ENCODE measurements around the gene CEP192. TPM values are rescaled to one million over a fixed set of nuclear protein-coding genes. Genes with fewer than 3 reads are reported as not detected.

Gene CEP192
- polyA plus RNA-seq, 1 of the 3 experiments (the other 2 are of a cell fraction): 9.4 TPM

GRCh38 chr18:13147130-13147529 is 156.0 kb downstream of the CEP192 start:
- ChIA-PET POLR2A (no interaction called here), CTCF (no interaction called here)
- Histone ChIP-seq H3K36me3 (replicated peaks in 1 of 2; ENCODE audit: control insufficient read depth in 1 of 2, insufficient read depth in 2 of 2, low read length in 1 of 2) (no peaks in the 10 kb centered on the region), H3F3A (replicated peaks; ENCODE audit: insufficient read depth) (no peaks in the 10 kb centered on the region), H3K9ac (no peak overlapping the region), H4K20me1 (ENCODE audit: insufficient read depth) (no peaks in the 10 kb centered on the region), H3K9me2 (no peaks in the 10 kb centered on the region), H3K4me1 (ENCODE audit: control insufficient read depth in 1 of 2, insufficient read depth in 2 of 2, low read depth in 1 of 2, low read length in 1 of 2) (no peaks in the 10 kb centered on the region), H3K4me2 (no peak overlapping the region), H3K27ac (ENCODE audit: low read depth in 2 of 2, low read length in 1 of 2) (no peak overlapping the region), H3K79me2 (ENCODE audit: insufficient read depth) (no peaks in the 10 kb centered on the region), H3K27me3 (ENCODE audit: insufficient read depth) (no peaks in the 10 kb centered on the region), H2AFZ (ENCODE audit: low read depth) (no peak overlapping the region), H3K9me3 (no peaks in the 10 kb centered on the region), H3K4me3 (ENCODE audit: low read depth in 2 of 2, low read length in 1 of 2) (no peak overlapping the region)
- WGBS (ENCODE audit: low lambda C conversion rate): 43% methylated on average over 6 of the region's 6 CpGs
- TF ChIP-seq CHD2 (IDR thresholded peaks at IDR 0.05; ENCODE audit: low read length, partially characterized antibody) (no peak), TEAD4 (IDR thresholded peaks at IDR 0.05; ENCODE audit: borderline replicate concordance, insufficient read depth) (no peak)
- DNase-seq: no peak

DNA sequence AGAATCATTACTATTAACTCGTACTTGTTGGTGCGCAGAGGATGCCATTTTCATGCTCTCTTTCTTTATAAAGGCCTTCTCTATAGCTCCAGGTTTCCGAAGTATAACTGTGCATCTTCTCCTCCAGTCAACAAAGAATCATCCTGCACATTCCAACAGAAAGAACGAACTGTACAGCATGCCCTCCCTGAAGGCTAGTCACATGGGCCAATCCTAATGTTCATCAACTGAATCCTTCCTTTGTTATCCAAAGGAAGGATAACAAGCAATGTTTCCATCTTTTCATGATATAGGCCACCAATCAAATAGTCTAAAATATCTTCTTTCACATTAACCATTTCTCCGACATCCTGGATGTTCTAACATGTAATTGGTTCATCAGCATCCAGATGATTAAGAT is 160.5 kb downstream of the CEP192 start:
- CTCF ChIA-PET: interaction anchor here (1.0 kb wide), 1 partner anchor 39 kb away, joined by 3 read pairs; no protein-coding TSS in a partner anchor
- no peak overlapping the region for H2AFZ ChIP-seq (ENCODE audit: low read depth)
- H3K4me3 ChIP-seq (ENCODE audit: low read depth in 2 of 2, low read length in 1 of 2): no peak overlapping the region
- DNase-seq: no peak
- H3K79me2 ChIP-seq (ENCODE audit: insufficient read depth): no peaks in the 10 kb centered on the region
- H3K4me1 ChIP-seq (ENCODE audit: control insufficient read depth in 1 of 2, insufficient read depth in 2 of 2, low read depth in 1 of 2, low read length in 1 of 2): no peaks in the 10 kb centered on the region
- no peak overlapping the region for H3K4me2 ChIP-seq
- H3F3A ChIP-seq (replicated peaks; ENCODE audit: insufficient read depth): no peaks in the 10 kb centered on the region
- POLR2A ChIA-PET: no interaction called here
- no peaks in the 10 kb centered on the region for H3K27me3 ChIP-seq (ENCODE audit: insufficient read depth)
- no peak overlapping the region for H3K27ac ChIP-seq (ENCODE audit: low read depth in 2 of 2, low read length in 1 of 2)
- WGBS (ENCODE audit: low lambda C conversion rate): 70% methylated on average over 5 of the region's 5 CpGs
- no peaks in the 10 kb centered on the region for H3K9me2 ChIP-seq
- H3K36me3 ChIP-seq (replicated peaks in 1 of 2; ENCODE audit: control insufficient read depth in 1 of 2, insufficient read depth in 2 of 2, low read length in 1 of 2): no peaks in the 10 kb centered on the region
- H3K9me3 ChIP-seq: 0 out of 2 replicates have a peak, but pooled peaks cover 6% of the 10 kb centered on the region
- H4K20me1 ChIP-seq (ENCODE audit: insufficient read depth): no peaks in the 10 kb centered on the region
- H3K9ac ChIP-seq: no peak overlapping the region
- TF ChIP-seq YY1 (IDR thresholded peaks at IDR 0.05; ENCODE audit: low read depth) (no peak), TAF1 (IDR thresholded peaks at IDR 0.05; ENCODE audit: borderline replicate concordance, low read depth, low read length) (no peak), USF2 (IDR thresholded peaks at IDR 0.05; ENCODE audit: borderline replicate concordance, low read depth, low read length) (no peak), RFX5 (IDR thresholded peaks at IDR 0.05; ENCODE audit: low read length) (no peak), MAX (IDR thresholded peaks at IDR 0.05; ENCODE audit: low read depth) (no peak), MEF2A (IDR thresholded peaks at IDR 0.05; ENCODE audit: borderline replicate concordance, low read depth) (no peak), FOSL2 (IDR thresholded peaks at IDR 0.05; ENCODE audit: borderline replicate concordance, low read depth) (no peak), NFIC (IDR thresholded peaks at IDR 0.05; ENCODE audit: borderline replicate concordance) (no peak), REST (IDR thresholded peaks at IDR 0.05; ENCODE audit: low read depth, low read length) (no peak), RAD21 (IDR thresholded peaks at IDR 0.05; ENCODE audit: low read length) (no peak), NRF1 (IDR thresholded peaks at IDR 0.05; ENCODE audit: low read depth, low read length) (no peak), MXI1 (IDR thresholded peaks at IDR 0.05; ENCODE audit: low read depth, low read length) (no peak), SMC3 (IDR thresholded peaks at IDR 0.05; ENCODE audit: low read depth, low read length) (no peak)
- TF ChIP-seq, protein P1, sequence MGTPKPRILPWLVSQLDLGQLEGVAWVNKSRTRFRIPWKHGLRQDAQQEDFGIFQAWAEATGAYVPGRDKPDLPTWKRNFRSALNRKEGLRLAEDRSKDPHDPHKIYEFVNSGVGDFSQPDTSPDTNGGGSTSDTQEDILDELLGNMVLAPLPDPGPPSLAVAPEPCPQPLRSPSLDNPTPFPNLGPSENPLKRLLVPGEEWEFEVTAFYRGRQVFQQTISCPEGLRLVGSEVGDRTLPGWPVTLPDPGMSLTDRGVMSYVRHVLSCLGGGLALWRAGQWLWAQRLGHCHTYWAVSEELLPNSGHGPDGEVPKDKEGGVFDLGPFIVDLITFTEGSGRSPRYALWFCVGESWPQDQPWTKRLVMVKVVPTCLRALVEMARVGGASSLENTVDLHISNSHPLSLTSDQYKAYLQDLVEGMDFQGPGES (IDR thresholded peaks at IDR 0.05; ENCODE audit: low read depth, low read length): no peak
- TF ChIP-seq, protein P2, sequence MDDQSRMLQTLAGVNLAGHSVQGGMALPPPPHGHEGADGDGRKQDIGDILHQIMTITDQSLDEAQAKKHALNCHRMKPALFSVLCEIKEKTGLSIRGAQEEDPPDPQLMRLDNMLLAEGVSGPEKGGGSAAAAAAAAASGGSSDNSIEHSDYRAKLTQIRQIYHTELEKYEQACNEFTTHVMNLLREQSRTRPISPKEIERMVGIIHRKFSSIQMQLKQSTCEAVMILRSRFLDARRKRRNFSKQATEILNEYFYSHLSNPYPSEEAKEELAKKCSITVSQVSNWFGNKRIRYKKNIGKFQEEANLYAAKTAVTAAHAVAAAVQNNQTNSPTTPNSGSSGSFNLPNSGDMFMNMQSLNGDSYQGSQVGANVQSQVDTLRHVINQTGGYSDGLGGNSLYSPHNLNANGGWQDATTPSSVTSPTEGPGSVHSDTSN (IDR thresholded peaks at IDR 0.05): no peak
- TF ChIP-seq, protein P3, sequence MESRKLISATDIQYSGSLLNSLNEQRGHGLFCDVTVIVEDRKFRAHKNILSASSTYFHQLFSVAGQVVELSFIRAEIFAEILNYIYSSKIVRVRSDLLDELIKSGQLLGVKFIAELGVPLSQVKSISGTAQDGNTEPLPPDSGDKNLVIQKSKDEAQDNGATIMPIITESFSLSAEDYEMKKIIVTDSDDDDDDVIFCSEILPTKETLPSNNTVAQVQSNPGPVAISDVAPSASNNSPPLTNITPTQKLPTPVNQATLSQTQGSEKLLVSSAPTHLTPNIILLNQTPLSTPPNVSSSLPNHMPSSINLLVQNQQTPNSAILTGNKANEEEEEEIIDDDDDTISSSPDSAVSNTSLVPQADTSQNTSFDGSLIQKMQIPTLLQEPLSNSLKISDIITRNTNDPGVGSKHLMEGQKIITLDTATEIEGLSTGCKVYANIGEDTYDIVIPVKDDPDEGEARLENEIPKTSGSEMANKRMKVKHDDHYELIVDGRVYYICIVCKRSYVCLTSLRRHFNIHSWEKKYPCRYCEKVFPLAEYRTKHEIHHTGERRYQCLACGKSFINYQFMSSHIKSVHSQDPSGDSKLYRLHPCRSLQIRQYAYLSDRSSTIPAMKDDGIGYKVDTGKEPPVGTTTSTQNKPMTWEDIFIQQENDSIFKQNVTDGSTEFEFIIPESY (IDR thresholded peaks at IDR 0.05; ENCODE audit: borderline replicate concordance, low read depth): no peak

Measured in SK-N-SH (cell line).